CD4-positive, alpha-beta T cell treated with Interleukin-4 for 4 hours (primary cell): Measurements from ENCODE around the gene GRIK1.

Experiments used
- DNase-seq: peaks from one replicate; pipeline ENCODE4 v3.0.0-alpha.2; 2020

Gene GRIK1

GRCh38 chr21:29660047-29660720 is 279.6 kb downstream of the GRIK1 start:
- no peak for DNase-seq

DNA sequence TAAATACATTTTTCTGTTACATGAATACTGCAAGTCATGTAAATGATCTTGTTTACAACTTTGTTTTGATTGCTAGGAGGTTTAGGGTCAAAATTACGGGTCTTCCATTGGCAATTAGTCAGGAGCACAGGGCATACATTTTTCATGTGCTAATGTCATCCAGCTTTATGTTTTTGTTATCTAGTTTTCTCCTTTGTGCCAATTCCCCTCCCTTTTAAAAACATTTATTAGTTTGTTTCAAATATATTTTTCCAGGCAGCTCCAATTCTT is 280.9 kb downstream of the GRIK1 start:
- no peak for DNase-seq

DNA sequence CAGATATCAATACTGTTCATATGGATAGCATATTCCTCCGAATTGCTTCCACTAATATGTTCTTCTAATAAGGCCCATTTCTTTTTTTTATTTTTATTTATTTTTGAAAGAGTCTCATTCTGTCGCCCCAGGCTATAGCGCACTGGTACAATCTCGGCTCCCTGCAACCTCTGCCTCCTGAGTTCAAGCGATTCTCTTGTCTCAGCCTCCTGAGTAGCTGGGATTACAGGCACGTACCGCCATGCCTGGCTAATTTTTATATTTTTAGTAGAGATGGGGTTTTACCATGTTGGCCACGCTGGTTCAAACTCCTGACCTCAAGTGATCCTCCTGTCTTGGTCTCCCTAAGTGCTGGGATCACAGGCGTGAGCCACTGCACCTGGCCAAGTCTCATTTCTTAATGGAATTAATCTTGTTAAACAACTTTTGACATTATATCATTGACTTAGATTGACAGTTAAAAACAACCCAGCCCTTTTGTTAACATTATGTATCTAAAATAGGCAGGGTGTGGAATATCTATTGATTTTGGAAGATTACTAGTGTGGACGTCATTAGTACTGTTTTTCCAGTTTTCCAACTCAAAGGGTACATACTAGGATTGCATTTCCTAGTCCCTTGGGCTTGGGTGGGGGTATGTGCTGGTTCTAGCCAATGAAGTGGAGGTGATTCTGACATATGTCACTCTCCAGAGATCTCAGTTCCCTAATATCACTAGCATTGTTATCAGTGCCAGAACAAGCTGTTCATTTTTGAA is 281.4 kb downstream of the GRIK1 start:
- no peak for DNase-seq

GRCh38 chr21:29657240-29657989 is 282.4 kb downstream of the GRIK1 start:
- no peak for DNase-seq

DNA sequence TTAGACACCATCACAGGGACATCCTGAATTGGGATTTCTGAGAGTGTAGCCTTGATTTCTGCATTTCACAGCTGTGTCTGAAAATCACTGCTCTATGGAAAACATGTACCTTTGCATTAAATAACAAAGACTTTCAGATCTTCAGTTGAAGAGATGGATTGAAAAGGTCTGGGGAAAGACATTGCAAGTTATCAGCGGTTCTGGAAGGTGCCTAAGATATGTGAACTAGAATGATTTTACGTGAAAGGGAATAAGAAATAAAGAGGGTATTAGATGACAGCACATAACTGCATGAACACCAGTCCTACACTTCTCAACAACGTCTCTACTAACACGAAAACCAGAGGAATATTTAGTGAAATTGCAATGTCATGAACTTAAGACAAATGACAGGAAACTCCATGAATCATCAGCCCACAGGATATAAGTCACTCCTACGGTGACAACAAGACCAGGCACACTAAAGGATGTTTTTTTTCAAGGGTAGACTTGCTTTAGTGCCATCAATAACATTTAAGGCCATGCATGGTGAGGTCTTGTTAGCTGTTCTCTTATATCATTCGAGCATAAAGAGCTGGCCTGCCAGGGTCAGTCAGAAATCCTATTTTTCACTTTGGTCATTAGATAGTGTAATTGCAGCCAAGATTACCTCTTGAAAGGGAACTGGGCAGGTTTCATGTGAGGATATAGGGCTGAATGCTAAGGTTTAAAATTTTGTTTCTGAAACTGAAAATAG is 283.1 kb downstream of the GRIK1 start:
- peak; percentile 13 for DNase-seq

DNA sequence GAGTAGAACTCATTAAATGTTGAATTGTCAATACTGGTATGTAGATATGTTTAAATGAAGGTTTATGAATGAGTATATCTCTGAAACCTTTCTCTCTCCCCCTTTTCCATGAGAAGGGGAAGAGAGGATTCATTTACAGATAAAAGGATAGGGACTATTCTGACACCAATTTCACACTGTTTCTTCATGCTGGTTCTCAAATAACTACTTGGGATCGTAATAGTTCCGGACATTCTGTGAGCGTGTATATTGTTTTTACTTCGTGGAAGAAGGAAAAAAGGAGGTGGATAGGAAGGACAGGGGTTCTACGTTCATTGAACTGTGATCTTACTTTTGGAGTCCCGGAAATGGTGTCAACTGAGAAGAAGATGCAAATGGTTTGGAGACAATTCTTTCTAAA is 284.2 kb downstream of the GRIK1 start:
- DNase-seq: no peak

- DNase-seq: no peak
Measured at GRCh38 chr21:29654855-29655254, 284.9 kb downstream of the GRIK1 start.

- DNase-seq: no peak
Measured at GRCh38 chr21:29654203-29654602, 285.6 kb downstream of the GRIK1 start.

DNA sequence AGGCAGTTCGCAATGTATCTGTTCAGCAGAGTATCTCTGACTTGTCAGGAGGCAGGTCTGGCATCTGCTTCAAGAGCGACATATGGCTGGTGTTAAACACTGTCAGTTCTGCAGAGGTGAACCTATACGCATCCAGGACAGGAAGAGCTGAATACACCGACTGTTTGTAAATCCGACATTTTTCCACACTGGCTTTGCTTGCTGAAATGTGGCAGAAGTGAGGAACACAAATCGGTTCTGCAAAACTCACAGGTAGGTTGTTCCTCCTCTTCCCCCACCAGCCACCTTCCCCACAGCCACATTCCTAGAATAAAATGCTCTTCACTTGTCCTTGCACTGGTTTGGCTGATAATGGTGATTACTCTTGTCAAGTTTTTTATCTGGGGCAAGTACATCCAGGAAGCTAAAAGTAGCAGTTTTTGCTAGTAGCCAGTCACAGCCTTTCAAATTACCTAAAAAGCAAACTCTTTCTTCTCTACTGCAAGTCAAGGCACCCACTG is 289.2 kb downstream of the GRIK1 start:
- DNase-seq: no peak

DNA sequence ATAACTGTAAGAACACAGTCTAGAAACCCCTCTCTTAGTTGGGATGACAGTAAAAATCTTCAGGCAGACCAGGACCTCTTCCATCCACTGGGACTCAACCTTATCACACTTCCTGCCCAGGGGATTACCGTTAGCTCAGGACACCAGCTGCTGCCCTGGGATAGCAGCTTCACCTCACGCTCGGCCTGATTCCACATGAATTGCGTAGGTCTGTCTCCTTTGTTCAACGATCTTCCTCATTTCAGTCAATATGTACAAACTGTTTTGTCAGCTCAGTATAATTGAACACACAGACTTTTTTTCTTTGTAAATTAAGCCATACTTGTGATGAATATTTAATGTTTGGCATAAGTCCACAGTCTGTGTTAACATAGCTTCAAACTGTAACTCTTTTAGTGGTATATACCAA is 290.4 kb downstream of the GRIK1 start:
- no peak for DNase-seq

DNA sequence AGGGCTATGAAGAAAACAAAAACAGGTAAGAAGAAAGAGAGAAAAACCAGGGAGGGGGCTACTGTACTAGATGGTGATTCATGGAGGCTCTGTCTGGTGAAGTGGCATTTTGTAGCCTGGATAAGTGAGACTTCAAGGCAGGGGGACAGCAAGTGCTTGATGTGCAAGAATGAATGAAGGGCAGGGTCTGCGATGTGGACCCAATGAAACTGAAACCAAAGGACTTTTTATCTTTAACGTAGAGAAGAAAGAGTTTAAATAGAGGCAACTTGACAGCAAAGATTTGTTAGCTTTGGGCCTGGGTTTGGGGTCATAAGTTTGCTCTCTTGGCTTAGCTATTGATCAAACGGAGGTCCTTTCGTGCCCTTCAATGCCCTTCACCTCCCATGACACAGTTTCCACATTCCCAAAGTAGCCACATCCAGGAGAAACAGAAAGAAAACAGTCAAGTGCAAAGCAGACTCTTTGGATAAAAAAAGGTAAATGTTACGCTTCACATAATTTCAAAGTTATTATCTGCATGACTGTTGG is 291.0 kb downstream of the GRIK1 start:
- DNase-seq: no peak

DNA sequence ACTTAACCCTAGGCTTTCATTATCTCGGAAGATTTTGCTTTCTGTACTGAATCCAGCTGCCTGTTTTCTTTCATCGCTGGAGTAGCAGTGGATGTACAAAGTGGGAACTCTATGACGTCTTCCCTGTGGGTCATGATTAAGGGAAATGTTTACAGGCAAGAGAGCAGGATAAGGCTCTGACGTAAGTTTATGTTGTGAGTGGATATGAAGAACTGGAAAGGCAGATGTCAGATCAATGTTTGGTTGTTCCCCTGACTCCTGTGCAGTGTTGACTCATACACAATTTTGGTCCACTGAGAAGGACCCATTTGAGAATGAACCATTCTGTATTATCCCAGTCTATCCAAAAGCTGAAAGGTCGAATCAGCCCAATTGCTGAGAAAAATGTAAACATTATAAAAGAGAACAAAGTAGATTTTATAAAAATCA is 292.4 kb downstream of the GRIK1 start:
- no peak for DNase-seq

DNA sequence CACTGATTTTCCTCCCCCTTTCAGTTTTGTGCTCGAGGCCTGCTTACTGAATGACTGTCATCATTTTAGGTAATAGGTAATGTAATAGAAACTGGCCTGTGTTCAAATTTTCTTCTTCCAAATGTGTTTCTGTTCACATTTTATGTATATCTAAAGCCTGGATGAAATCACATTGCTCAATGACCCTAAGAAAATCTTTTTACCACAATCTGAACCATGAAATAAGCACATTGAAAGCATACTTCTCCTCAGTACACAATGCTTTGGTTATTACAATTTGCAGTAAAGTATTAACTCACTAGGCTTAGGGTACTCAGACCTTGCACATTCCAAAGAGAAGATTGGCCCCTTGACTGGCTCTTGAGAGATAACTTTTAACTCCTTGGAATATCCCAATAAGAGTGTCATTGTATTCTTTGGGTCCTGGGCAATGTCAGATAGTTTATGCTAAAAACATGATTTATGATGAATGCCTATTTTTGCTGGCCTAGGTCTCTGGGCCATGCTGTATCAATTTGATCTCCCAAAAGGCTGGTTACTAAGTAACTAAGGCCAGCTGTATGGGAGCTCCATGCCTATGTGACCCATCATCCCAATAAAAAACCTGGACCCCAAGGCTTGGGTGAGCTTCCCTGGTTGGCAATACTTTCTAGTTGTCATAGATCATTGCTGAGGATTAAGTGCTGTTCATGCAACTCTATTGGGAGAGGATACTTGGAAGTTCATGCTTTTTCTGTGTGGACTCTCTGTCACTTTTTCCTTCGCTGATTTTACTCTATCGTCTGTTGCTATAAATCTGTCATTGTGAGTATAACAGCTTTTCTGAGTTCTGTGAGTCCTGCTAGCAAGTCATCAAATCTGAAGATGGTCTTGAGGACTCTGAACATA is 293.9 kb downstream of the GRIK1 start:
- DNase-seq: no peak

GRCh38 chr21:29643289-29643688 is 296.5 kb downstream of the GRIK1 start:
- no peak for DNase-seq

DNA sequence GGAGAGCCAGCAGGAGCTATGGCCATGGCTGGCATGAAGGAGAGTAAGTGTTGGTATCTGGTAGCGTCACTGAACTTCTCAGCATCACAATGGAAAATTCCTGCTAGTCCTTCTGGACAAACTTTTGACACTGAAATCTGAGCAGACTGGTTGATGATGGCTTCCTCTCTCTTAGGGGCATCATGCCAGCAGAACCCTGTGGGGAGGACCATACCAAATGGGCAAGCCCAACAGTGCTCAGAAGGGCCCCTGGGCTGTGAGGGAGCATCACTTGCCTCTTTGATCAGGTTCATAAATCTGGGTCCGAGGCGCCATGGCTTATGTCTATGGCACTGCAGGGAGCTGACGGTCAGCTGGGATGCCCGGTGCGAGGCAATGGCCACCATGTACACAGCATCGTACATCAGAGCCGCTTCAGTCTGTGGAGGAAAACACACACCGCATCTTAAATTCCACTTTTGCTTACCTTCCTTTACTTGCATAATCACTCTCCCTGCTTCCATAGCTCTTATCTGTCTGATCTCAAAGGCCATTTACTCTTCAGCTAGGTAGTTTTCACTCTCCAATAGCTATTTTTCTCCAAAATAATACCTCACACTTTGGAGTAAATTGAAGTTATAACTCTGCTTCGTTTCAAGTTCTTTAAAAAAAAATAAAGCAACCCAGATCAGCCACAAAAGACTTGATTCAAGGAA is 297.1 kb downstream of the GRIK1 start:
- DNase-seq: no peak

DNA sequence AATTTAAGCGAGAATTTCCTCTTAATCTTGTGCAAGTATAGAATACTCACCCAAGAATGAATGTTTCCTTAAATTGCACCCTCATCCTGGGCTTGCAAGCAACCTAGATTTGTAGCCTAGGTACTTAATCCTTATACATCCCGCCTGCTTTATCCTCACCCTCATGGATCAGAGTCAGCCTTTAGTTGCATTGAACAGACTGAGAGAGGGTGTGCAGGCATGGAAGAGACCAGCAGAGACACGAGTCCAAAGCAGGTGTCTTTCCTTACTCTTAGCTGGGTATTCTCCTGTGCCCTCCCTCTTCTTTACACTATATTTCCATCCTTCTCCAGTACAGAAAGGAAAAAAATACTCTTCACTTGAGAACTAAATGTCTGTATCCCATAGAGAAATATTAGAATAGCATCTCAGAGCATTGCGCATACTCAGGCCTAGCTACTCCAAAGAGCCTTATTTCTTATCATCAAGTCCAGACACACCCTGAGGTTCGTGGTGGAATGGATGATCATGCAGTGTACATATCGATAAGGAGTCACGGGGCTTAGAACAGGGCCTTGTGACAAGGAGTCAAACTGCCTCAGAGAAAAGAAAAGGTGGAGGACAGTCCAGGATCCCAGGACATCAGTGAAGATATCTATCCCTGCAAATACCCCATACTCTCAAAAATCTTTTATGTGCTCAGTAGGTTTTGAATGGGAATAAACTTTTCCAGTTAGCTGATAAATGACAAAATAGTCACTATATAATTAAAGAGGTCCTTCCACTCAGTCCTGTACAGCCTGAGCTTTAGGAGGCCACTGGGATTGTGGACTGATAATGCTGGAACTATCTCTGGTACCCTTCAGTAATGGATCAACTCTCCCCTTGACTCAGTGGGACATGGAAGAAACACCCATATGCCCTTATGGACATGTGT is 297.9 kb downstream of the GRIK1 start:
- no peak for DNase-seq

GRCh38 chr21:29641001-29641634 is 298.7 kb downstream of the GRIK1 start:
- DNase-seq: no peak

DNA sequence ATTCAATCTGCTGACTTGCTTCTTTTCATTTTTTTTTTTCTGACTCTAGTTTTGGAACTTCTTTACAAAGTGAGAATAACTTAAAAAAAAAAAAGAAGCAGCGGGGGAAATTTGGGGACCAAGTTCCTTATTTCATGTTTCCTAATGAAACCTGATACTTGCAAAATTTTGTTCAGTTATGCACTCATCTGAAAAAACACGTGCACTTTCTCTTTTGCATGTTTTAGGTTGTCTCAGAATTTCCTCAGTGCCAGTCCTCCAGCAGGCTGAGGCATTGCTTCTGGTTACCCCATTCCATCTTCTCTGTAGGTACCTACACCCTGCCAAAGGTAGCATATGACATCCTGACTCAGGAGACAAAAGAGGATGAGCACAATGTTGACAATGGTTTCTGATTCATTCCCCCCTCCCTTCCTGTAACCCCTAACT is 299.7 kb downstream of the GRIK1 start:
- DNase-seq: no peak

GRCh38 chr21:29639366-29640079 is 300.3 kb downstream of the GRIK1 start:
- DNase-seq: no peak
